HEK293 (cell line): ENCODE measurements around the gene CSPG4.
A peak's percentile ranks its signal among the peaks of the same experiment; 100 is the strongest.

Experiments
- CTCF ChIA-PET: fragments of 350-600 bp; formaldehyde crosslinking; extraction: SDS; loops from one replicate; lab custom pipeline; 2021; ENCODE audit warnings: antibody characterized with exemption; lab: Yijun Ruan, JAX
- POLR2A ChIA-PET: fragments of 300-600 bp; formaldehyde crosslinking; extraction: SDS; loops from one replicate; lab custom pipeline; 2020; ENCODE audit warnings: antibody characterized with exemption, inconsistent platforms; lab: Yijun Ruan, JAX
- H3K27ac ChIP-seq: fragments of 200-500 bp; sonication (Bioruptor generic); 2 replicates; pipeline ENCODE4 v1.5.1; 2014; ENCODE audit warnings: low read depth, low read length, control low read depth, inconsistent platforms; ENCODE audit errors: extremely low read depth
- H3K36me3 ChIP-seq, 2 experiments: fragments of 200-500 bp in 1 of 2; sonication (Bioruptor generic) in 1 of 2; 1 replicate in 1 of 2; 2 replicates in 1 of 2; pipeline ENCODE4 v1.5.1; 2014 to 2017; ENCODE audit warnings: inconsistent platforms in 2 of 2, low read length in 2 of 2; ENCODE audit not compliant: control insufficient read depth in 2 of 2, insufficient read depth in 1 of 2
- H3K4me1 ChIP-seq: fragments of 200-500 bp; sonication (Bioruptor generic); 2 replicates; pipeline ENCODE4 v1.5.1; 2014; ENCODE audit warnings: mild to moderate bottlenecking, low read length, inconsistent platforms; ENCODE audit not compliant: control insufficient read depth, insufficient read depth
- H3K4me3 ChIP-seq: 2 replicates; pipeline ENCODE4 v1.5.1; 2011; ENCODE audit warnings: low read depth, mild to moderate bottlenecking, control low read depth, low read length, moderate library complexity
- H3K9me3 ChIP-seq: fragments of 200-500 bp; sonication (Bioruptor generic); 2 replicates; pipeline ENCODE4 v1.5.1; 2014; ENCODE audit warnings: low read depth, low read length, inconsistent platforms; ENCODE audit not compliant: control insufficient read depth, insufficient read depth
- FEZF1 ChIP-seq: fragments of 450-650 bp; formaldehyde crosslinking; IDR thresholded peaks from 2 replicates; pipeline ENCODE4 v1.5.1; 2016; ENCODE audit warnings: missing biosample characterization, missing genetic modification characterization
- IKZF3 ChIP-seq: fragments of 450-650 bp; IDR thresholded peaks from 2 replicates; pipeline ENCODE4 v1.5.0; 2018; ENCODE audit warnings: missing biosample characterization, mild to moderate bottlenecking, missing genetic modification characterization, moderate library complexity
- KLF16 ChIP-seq: fragments of 450-650 bp; formaldehyde crosslinking; IDR thresholded peaks from 2 replicates; pipeline ENCODE4 v1.5.1; 2017; ENCODE audit warnings: missing biosample characterization, missing genetic modification characterization
- KLF8 ChIP-seq: fragments of 450-650 bp; formaldehyde crosslinking; IDR thresholded peaks from 2 replicates; pipeline ENCODE4 v1.5.1; 2016; ENCODE audit warnings: missing biosample characterization, missing genetic modification characterization
- OSR2 ChIP-seq: fragments of 450-650 bp; formaldehyde crosslinking; IDR thresholded peaks from 2 replicates; pipeline ENCODE4 v1.5.1; 2016; ENCODE audit warnings: missing biosample characterization, missing genetic modification characterization
- PRDM10 ChIP-seq: fragments of 450-650 bp; formaldehyde crosslinking; IDR thresholded peaks from 2 replicates; pipeline ENCODE4 v1.5.1; 2016; ENCODE audit warnings: missing biosample characterization, missing genetic modification characterization
- PRDM4 ChIP-seq: fragments of 450-650 bp; formaldehyde crosslinking; IDR thresholded peaks from 2 replicates; pipeline ENCODE4 v1.5.1; 2017; ENCODE audit warnings: missing biosample characterization, missing genetic modification characterization
- TRIM28 ChIP-seq: IDR thresholded peaks from 2 replicates; pipeline ENCODE4 v1.6.1; 2011; ENCODE audit warnings: low read length, control low read depth, borderline replicate concordance
- ZBTB1 ChIP-seq: fragments of 450-650 bp; formaldehyde crosslinking; IDR thresholded peaks from 2 replicates; pipeline ENCODE4 v1.5.1; 2016; ENCODE audit warnings: missing biosample characterization, missing genetic modification characterization
- ZNF24 ChIP-seq: fragments of 450-650 bp; formaldehyde crosslinking; IDR thresholded peaks from 2 replicates; pipeline ENCODE4 v1.5.1; 2016; ENCODE audit warnings: missing biosample characterization, missing genetic modification characterization
- ZNF266 ChIP-seq: fragments of 450-650 bp; formaldehyde crosslinking; IDR thresholded peaks from 2 replicates; pipeline ENCODE4 v1.5.1; 2016; ENCODE audit warnings: missing biosample characterization, missing genetic modification characterization, low read depth
- ZNF335 ChIP-seq: fragments of 450-650 bp; formaldehyde crosslinking; conservative IDR thresholded peaks from 2 replicates; pipeline ENCODE4 v1.5.1; 2016; ENCODE audit warnings: missing biosample characterization, missing genetic modification characterization
- ZNF426 ChIP-seq: fragments of 450-650 bp; formaldehyde crosslinking; IDR thresholded peaks from 2 replicates; pipeline ENCODE4 v1.5.1; 2017; ENCODE audit warnings: missing biosample characterization, missing genetic modification characterization, mild to moderate bottlenecking, inconsistent platforms, moderate library complexity
- ZNF549 ChIP-seq: fragments of 450-650 bp; IDR thresholded peaks from 2 replicates; pipeline ENCODE4 v1.5.1; 2018; ENCODE audit warnings: missing biosample characterization, missing genetic modification characterization, mild to moderate bottlenecking, inconsistent platforms, moderate library complexity
- ZNF596 ChIP-seq: fragments of 450-650 bp; IDR thresholded peaks from 2 replicates; pipeline ENCODE4 v1.5.0; 2018; ENCODE audit warnings: missing biosample characterization, mild to moderate bottlenecking, missing genetic modification characterization, moderate library complexity
- ZNF624 ChIP-seq: fragments of 450-650 bp; formaldehyde crosslinking; IDR thresholded peaks from 2 replicates; pipeline ENCODE4 v1.5.1; 2017; ENCODE audit warnings: missing biosample characterization, missing genetic modification characterization
- ZNF768 ChIP-seq: fragments of 450-650 bp; formaldehyde crosslinking; IDR thresholded peaks from 2 replicates; pipeline ENCODE4 v1.5.1; 2018; ENCODE audit warnings: missing biosample characterization, mild to moderate bottlenecking, missing genetic modification characterization
- ZXDB ChIP-seq: fragments of 450-650 bp; formaldehyde crosslinking; IDR thresholded peaks from 2 replicates; pipeline ENCODE4 v1.5.1; 2016; ENCODE audit warnings: missing biosample characterization, missing genetic modification characterization

The CSPG4 gene

GRCh38 chr15:75663931-75664421 is 48.7 kb downstream of the CSPG4 start:
- Histone ChIP-seq H3K36me3 (peaks cover 0 to 3% of the 10 kb centered on the region in 2 experiments; a peak in 1 of 3 replicates), H3K4me1 (no peaks in the 10 kb centered on the region), H3K4me3 (no peak overlapping the region)
- ChIA-PET POLR2A (interaction anchor here (0.6 to 1.3 kb wide), 2 partner anchors 17 to 24 kb away, joined by 3 to 7 read pairs; partner anchors contain the start of genes IMP3 and SNX33), CTCF (interaction anchor here (1.2 kb wide), 1 partner anchor 17 kb away, joined by 5 read pairs; no protein-coding TSS in a partner anchor)
- TF ChIP-seq KLF8 (tag by site-specific recombination) (no peak), ZNF24 (no peak), KLF16 (tag by site-specific recombination) (no peak), PRDM4 (tag by site-specific recombination) (no peak), IKZF3 (tag by site-specific recombination) (no peak), ZNF596 (tag by site-specific recombination) (no peak), ZXDB (tag by site-specific recombination) (no peak), OSR2 (no peak), ZNF624 (no peak), ZNF549 (tag by site-specific recombination) (no peak), FEZF1 (tag by site-specific recombination) (no peak), TRIM28 (no peak), ZNF266 (tag by site-specific recombination) (no peak)
- TF ChIP-seq, all 188 proteins: peak for 0
- no peaks in the 10 kb centered on the region for H3K9me3 ChIP-seq
- H3K27ac ChIP-seq = no peak overlapping the region

GRCh38 chr15:75662823-75663519 is 49.7 kb downstream of the CSPG4 start:
- no peak overlapping the region for H3K27ac ChIP-seq
- TF ChIP-seq ZNF426 (no peak), ZNF768 (no peak), ZNF335 (tag by site-specific recombination) (no peak), ZBTB1 (no peak), PRDM10 (tag by site-specific recombination) (peak; percentile 18; the same call in 1 of the 2 replicates)
- ChIA-PET CTCF (interaction anchor here (1.2 kb wide), 1 partner anchor 16 kb away, joined by 5 read pairs; no protein-coding TSS in a partner anchor), POLR2A (interaction anchor here (0.6 kb wide), 1 partner anchor 23 kb away, joined by 3 read pairs; the partner anchor contains the start of gene IMP3)
- H3K9me3 ChIP-seq = no peaks in the 10 kb centered on the region
- H3K4me3 ChIP-seq = no peak overlapping the region
- no peaks in the 10 kb centered on the region for H3K4me1 ChIP-seq
- H3K36me3 ChIP-seq = peaks cover 0 to 3% of the 10 kb centered on the region in 2 experiments; a peak in 1 of 3 replicates
